ENCODE results near the gene KRT34.

- TF ChIP-seq POLR2AphosphoS5 (IDR thresholded peaks at IDR 0.05) = no peak
- TF ChIP-seq POLR2A (IDR thresholded peaks at IDR 0.05) = no peak
- no peak for TF ChIP-seq EP300 (IDR thresholded peaks at IDR 0.05)
These were observed 12.3 kb upstream of the KRT34 start for GRCh38 chr17:41394254-41394996.
